NCI-H2196 treated with DMSO at 0.1 percent for 48 hours (cell line): Measurements from ENCODE around the gene TMEM190.
"Not testable (repeated sequence)": the region's sequence is repeated elsewhere in the genome, so short reads cannot be mapped to it uniquely, and the experiment has no call there.

Experiments
- DNase-seq: peaks from one replicate; lab custom pipeline; 2025; ENCODE audit not compliant: unreplicated experiment; lab: John Stamatoyannopoulos, UW

Gene TMEM190

DNA sequence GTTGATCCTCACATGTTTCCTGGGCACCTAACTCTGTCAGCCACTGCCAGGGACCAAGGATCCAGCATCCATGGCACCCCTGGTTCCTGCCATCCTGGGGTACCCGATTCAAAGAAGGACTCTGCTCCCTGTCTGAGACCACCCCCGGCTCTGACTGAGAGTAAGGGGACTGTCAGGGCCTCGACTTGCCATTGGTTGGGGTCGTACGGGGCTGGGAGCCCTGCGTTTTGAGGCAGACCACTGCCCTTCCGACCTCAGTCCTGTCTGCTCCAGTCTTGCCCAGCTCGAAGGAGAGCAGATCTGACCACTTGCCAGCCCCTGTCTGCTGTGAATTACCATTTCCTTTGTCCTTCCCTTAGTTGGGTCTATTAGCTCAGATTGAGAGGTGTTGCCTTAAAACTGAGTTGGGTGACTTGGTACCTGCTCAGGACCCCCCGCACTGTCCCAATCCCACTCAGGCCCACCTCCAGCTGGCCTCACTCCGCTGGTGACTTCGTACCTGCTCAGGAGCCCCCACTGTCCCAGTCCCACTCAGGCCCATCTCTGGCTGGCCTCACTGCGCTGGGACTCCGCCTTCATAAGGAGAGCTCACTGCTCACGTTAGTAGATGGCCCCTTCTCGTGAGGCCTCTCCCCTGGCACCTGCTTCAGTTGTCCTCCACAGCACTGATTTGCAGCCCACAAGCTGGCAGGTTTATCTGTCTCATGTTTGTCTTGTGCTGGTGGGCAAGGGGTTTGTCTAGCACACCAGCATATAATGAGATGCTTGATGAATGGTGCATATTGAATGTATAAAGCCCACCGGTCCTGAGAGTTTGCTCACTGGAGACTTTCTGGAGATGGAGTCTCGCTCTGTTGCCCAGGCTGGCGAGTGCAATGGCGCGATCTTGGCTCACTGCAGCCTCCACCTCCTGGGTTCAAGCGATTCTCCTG is 13.0 kb downstream of the TMEM190 start:
- DNase-seq, result no peak

DNA sequence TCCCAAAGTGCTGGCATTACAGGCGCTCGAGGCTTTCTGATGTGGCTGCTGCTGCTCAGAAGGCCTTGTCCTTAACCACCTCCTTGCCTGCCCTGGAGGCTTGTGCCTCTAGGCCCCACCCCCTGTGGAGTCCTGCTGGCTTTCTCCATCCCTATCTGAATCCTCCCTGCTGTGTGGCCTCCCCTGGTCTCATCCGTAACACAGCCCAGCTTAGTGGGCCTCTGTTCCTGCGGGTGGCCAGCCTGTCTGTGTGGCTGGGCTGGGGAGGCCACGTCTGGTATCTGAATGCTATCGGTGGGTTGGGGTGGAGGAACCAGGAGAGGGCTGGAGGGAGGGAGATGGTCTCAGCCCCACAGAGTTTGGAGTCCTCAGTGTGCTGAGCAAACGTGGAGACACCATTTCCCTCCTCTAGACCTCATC is 13.8 kb downstream of the TMEM190 start:
- no peak for DNase-seq

DNA sequence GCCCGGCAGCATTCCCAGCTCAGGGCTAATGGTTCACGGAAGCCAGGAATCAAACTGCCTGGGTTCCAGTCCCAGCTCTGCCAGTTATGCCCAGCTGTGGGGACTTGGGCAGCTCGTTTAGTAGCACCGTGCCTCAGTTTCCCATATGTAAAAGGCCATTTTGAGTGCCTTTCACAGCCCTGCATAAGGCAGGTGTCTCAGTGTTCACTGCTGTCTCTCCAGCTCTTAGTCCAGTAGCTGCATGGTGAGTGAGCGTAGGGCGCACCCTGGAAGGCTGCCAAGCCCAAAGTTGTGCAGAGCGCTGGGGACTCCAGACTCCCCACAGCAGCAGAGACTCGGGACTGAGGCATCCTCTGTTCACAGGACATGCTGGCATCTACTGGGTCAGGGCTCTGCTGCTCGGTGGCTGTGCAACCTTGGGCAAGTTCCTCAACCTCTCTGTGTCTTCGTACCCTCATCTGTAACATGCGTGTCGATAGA is 14.6 kb downstream of the TMEM190 start:
- no peak for DNase-seq

DNA sequence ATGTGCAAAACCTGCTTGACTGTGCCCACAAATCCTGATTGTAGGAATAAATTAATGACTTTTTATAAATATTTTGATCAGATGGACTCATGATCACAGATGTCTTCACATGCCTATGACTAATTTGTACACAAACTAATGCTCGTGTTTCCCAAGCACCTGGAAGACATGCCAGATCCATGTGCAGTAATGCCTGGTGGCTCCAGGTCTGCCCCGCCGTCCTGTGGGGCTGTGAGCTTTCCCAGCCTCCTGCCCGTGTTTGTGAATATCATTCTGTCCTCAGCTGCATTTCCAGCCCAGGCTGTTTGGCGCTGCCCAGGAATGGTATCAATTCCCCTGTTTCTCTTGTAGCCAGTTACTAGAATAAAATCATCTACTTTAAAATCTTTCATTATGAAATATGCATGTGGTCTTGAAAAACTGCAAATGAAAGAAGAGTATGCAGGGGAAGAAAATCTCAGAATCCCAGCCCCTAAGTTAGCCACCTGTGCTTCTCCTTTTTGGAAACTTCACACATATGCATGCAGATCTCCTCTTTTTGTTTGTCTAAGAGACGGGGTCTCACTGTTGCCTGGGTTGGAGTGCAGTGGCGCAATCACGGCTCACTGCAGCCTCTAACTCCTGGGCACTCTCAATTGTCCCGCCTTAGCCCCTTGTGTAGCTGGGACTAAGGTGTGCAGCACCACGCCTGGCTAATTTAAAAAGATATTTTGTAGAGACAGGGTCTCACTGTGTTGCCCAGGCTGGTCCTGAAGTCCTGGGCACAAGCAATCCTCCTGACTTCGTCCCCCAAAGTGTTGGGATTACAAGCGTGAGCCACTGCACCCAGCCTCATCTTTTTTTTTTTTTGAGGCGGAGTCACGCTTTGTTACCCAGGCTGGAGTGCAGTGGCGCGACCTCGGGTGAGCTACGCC is 15.3 kb downstream of the TMEM190 start:
- no peak for DNase-seq

GRCh38 chr19:55392820-55393761 is 16.5 kb downstream of the TMEM190 start:
- DNase-seq, result no peak

- no peak for DNase-seq
Measured at GRCh38 chr19:55398200-55398925, 21.7 kb downstream of the TMEM190 start.

- no peak for DNase-seq
Measured at GRCh38 chr19:55400281-55401087, 23.9 kb downstream of the TMEM190 start.

DNA sequence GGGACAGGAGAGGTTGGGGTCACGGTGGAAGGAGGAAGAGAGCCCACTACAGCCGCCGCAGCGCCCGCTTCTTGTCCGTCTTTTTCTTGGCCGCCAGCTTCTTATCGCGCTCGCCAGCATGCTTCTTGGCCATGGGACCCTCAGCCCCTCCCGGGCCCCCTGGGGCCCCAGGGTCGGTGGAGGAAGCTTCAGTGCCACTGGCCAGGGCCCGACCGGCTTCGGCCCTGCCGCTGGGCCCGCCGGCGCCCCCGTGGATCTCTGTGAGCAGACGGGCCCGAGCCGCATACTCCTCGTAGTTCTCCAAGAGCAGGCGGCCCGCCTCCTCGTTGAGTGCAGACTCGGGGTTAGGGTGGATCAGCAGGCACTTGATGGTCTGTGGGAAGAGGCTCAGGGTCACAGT is 24.8 kb downstream of the TMEM190 start:
- DNase-seq, result not testable (repeated sequence)

- no peak for DNase-seq
Measured at GRCh38 chr19:55402509-55402908, 25.9 kb downstream of the TMEM190 start.

DNA sequence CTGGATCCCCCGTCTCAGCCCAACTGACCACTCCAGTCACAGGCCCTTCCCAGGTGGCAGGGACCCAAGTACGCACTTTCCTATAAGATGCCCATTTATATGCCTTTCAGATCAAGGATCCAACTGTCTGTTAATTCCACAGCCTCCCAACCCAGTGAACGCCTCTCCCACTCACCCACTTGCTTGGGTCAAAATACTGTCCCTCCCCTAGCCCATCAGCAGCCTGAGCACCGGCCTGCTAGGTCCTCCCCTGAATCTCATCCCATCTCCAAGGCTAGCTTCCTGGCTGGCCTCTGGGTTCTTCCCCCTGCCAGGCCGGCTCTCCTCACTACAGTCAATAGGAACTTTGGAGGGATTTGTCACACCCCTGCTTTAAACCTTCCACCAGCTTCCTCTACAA is 29.0 kb downstream of the TMEM190 start:
- DNase-seq, result no peak

- no peak for DNase-seq
Measured at GRCh38 chr19:55406091-55406825, 29.6 kb downstream of the TMEM190 start.

- DNase-seq, result no peak
Measured at GRCh38 chr19:55406826-55407549, 30.4 kb downstream of the TMEM190 start.

DNA sequence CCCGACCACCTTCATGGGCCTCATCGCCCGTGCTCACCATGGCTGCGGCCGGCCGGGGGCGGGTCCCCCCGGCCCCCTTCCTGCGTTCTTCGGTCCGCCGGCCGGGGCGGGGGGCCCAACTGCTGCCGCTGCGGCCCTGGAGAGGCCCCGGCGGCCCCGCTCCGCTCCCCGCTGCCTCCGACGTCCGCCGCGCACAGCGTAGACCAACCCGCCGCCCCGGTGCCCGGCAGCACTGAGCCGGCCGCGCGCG is 30.8 kb downstream of the TMEM190 start, which contains the start of gene UBE2S:
Gene UBE2S, minus strand, starts transcription at position 239 of the 250 bp plus-strand sequence. Its CDS starts 199 bp downstream, at position 40.
- not testable (repeated sequence) for DNase-seq

DNA sequence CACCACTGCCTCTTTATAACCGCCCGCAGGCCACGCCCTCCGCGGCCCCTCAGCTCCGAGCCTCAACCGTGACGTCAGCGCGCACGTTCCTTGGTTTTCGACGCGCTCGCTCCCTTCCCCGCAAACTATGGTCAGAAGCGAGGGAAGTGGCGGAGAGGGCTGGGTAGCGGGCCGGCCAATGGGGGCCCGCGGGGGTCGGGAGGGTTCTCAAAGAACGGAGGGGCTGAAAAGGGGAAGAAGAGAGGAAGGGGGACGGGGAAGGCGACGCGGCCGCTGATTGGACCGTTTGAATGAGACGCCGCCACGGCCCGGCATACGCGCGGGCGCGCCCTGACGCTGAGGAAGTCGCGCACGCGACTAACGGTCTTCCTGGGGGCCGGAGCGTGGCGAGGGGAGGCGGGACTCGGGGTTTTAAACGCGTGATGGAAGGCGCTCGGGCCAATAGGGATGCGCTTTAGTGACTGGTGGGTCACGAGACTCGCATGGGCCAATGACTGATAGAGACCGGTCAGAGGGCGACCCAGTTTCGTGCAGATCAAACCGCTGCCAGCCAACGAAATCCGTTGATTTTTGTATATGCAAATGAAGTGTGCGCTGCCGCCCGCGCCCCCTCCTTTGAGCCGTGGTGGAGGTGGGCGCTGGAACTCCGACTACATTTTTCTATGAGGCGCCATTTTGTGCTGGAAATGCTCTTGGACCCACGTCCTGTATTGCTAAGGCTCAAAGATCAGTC is 31.3 kb downstream of the TMEM190 start:
- peak; percentile 98 for DNase-seq

DNA sequence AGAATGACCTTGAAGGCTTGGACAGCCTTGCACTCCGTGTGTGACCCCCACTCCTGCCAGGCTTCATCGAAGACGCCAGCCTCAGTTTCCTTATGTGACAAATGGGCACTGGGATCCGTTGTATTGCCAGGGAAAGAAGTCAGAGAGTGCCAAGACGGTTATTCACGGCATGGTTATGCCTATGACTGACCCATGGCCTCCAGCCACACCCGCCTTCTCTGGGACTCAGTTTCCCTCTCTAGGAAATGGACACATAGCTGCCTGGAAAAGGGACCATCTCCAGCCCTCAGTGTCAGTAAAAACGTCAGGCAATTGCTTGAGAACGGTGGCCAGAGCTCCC is 31.9 kb downstream of the TMEM190 start:
- no peak for DNase-seq

DNA sequence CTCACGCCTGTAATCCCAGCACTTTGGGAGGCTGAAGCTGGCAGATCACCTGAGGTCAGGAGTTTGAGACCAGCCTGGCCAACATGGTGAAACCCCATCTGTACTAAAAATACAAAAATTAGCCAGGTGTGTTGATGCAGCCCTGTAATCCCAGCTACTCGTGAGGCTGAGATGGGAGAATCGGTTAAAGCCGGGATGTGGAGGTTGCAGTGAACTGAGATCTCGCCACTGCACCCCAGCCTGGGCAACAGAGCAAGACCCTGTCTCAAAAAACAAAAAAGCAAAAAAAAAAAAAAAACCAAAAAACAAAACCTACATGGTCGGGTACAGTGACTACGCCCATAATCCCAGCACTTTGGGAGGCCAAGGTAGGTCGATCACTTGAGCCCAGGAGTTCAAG is 32.6 kb downstream of the TMEM190 start:
- DNase-seq, result not testable (repeated sequence)

DNA sequence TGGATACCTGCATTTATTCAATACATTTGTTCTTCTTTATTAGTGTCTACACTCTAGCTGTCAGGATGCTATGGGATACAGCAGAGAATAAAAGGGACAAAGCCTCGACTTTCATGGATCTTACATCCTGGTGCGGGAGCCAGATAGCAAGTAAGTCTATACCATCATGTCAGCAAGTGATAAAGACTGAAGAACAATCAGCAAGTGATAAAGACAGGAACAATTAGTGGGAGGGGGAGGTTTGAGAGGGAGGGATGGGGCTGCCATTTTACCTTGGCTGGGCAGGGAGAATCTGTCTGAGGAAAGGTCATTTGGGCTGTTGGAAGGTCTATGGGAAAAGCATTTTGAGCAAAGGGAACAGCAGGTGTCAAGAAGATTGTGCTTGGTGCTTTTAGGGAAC is 33.5 kb downstream of the TMEM190 start:
- DNase-seq, result no peak
